Activated T-cell treated with anti-CD3 and anti-CD28 coated beads for 1 hour (primary cell): ENCODE results near the gene PSMA5.
"Not testable (repeated sequence)": the region's sequence is repeated elsewhere in the genome, so short reads cannot be mapped to it uniquely, and the experiment has no call there.

Source experiments
- DNase-seq: peaks from one replicate; pipeline ENCODE4 v3.0.0-alpha.2; 2020; ENCODE audit warnings: low read depth

Gene PSMA5

DNA sequence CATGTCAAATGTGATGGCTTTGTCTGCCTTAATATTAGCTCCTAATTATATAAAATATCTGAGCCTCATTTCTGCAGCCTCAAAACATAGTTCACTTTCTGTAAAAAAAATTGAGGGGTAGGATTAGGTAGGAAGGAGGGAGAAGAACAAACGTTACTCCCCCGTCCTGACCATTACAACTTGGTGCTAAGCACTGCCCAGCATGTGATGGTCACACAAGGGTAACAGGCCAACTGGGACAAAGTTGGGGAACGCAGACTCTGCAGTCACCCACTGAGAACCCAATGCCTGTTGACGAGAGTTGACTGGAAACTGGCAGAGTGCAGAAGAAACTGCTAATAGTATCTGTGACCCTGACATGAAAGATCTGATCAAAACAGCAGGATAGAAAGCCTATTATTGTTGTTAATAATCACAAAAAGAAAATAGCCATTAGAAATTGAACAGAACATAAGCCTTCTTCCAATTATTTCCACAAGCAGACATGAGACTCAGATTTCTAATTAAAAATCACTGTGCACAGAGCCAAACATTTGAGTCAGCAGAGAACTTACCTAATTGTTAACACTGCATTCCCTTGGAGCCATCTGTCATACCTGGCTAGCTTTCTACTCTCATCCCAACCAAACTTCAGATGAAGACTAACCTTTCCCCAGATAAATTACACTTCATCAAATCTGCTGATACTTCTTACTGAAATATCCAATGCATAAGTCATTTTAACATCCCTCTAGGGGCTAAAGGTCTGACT, 34.0 kb downstream of the PSMA5 start:
- no peak for DNase-seq

DNA sequence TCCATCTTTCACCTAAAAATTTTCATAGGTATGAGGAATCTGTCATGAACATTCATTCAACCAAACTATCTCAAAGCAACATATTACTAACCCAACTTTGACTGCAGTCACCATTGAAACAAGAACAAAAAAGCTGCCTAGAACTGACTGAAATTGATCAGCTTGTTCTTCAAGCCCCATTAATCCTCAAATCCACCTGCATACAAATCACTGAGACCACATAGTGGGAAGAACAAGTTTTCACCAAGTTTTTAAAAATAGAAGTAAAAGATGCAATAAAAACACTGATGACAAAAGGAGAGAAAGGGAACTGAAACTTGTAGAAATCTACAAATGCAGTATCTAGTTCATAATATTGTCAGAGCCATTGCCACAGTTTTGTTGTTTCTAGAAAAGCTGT, 34.6 kb downstream of the PSMA5 start:
- no peak for DNase-seq

DNA sequence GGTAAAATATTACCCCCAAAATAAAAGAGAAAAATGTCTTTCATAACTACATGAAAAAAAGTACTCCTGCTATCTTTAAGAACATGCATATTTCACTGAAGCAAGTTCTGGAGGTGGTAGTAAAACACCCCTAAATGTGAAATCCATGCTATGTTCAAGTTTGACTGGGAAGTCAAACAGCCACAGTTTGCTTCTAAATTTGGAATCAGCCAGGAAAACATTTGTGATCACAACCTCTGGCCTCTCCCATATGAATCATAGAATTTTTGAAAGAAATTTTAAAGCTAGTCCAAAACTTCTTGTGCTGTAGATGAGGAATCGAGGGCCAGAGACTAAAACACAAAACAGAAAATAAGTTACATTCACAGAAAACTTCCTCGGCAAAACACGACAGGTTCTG, 35.1 kb downstream of the PSMA5 start:
- DNase-seq, result no peak

DNA sequence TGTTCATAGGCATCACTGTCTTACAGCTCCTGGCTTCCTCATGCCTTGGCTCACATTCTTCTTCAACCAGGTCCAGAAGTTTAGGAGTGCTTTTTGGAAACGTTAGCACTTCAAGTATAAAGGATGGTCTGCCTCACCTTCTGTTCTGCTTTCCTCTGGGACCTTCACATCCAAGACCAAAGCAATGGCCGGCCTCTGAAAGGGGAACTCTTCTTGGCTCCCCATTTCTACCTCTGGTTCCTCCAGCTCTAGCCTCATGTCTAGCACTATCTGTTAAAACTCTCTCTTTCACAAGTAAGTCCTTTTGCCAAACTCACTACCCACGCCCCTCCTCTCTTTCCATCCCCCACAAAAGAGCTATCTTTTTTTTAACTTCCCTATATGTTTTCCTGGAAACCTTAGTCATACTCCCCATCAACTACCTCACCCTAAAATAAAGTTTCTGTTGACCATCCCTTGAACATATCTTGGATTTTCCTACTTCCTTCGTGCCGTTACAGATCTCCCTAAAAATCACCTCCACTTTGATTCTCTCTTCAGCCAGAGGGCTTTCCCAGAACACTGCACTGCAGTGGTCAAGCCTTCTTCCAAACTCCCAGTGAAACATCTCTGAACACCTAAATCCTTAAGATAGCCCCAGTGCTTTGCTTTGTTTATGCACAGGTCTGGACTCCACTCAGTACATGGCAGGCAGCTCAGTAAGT, 36.5 kb downstream of the PSMA5 start:
- no peak for DNase-seq

DNA sequence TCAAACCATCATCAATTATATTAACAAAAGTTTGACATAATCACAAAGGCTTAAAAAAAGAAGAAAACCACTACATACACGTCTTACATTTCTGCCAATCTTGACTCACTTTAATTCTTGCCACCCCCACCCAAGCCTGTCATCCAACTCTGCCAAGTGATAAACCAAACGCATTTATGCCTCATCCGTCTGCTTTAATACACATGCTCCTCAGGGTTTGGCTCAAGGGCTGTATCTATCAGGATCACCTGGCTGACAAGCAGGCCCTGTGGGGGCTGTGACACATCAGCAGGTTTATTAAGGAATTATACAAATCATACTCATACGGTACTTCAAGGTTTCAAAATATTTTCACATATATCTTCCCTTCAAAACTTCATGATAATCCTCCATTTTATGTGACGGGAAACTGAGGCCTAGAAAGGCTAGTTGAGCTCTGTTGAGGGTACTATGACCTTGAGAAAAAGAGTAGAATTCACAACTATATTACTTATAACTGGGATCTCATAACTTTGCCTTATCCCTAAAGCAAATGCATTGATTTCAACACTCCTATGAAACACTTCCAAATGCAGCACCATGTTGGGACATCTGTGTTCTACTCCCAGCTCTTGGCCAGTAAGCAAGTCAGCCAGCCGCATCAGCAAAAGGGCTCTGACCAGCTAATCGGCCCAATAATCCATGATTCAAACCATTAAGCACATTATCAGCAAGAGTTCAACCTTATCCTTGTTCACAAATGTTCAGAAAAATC, 37.2 kb downstream of the PSMA5 start:
- DNase-seq, result no peak

DNA sequence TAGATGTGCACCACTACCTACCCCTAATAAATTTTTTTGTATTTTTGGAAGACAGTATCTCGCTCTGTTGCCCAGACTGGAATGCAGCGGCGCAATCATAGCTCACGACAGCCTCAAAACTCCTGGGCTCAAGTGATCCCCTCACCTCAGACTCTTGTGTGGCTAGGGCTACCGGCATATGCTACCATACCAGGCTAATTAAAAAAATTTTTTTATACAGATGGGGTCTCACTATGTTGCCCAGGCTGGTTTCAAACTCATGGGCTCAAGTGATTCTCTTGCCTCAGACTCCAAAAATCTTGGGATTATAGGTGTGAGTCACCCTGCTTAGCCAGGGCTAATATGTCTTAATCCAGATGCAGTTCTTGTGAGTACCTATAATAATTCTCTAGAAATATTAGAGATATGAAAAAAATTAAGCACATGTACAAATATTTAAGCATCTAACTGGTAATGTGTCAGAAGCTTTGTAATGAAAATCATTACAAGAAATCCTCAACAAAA, 38.0 kb downstream of the PSMA5 start:
- DNase-seq, result no peak

DNA sequence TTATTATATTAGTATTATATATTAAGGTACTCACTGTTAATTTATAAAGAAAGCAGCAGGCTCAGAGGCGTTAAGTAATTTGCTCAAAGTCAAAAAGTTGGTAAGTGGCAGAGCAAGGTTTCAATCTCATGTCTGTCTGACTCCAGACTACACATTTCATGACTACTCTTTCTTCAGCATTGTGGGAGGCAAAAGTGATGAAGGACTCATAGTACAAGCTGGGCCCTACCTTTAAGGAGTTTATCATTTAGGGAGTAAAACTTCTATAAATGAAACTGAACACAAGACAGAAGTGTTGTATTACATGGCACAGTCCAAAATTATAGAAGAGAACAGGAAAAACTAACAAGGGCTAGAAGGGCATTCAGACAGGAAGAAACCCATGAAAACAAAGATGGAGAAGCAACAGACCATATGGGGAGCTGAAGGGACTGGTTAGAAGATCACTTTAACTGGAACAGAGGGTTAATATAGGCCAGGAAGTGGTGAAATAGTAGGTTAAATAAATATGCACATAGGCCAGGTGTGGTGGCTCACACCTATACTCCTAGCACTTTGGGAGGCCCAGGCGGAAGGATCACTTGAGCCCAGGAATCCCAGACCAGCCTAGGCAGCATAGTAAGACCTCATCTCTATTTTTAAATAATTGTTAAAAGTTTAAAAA, 40.1 kb downstream of the PSMA5 start:
- no peak for DNase-seq

DNA sequence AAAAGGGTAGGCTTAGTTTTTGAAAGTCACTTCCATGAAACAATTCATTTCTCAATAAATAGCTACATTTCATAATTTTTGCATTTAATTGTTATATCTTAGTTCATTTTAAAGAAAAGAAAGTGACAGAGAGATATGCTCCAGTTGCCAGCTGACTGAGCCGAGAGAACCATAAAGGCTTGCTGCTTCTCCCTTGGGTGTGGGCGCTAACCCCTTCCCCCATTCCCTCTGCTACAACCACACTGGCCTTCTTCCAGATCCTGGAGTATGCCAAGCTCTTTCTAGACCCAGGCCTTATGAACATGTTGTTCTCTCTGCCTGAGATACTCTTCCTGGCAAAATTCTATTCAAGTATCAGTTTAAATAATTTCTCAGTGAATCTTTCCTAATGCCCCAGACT, 40.8 kb downstream of the PSMA5 start:
- DNase-seq, result no peak

DNA sequence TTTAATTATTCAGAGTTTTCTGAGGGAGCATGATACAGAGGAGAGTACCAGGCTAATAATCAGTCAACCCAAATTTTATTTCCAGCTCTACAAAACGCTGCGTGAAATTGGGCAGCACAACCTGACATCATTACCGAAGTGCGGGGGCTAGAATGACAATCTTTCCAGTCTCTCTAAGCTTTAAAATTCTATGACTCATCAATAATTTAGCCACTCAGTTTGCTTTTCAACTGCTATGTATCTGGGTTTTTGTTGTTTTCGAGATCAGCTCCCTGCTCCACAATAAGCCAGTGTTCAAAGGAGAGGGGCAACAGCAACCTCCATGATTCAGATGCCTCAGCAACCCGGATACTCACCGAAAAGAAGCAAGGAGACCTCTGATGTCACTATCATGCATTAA, 42.4 kb downstream of the PSMA5 start:
- DNase-seq, result no peak

DNA sequence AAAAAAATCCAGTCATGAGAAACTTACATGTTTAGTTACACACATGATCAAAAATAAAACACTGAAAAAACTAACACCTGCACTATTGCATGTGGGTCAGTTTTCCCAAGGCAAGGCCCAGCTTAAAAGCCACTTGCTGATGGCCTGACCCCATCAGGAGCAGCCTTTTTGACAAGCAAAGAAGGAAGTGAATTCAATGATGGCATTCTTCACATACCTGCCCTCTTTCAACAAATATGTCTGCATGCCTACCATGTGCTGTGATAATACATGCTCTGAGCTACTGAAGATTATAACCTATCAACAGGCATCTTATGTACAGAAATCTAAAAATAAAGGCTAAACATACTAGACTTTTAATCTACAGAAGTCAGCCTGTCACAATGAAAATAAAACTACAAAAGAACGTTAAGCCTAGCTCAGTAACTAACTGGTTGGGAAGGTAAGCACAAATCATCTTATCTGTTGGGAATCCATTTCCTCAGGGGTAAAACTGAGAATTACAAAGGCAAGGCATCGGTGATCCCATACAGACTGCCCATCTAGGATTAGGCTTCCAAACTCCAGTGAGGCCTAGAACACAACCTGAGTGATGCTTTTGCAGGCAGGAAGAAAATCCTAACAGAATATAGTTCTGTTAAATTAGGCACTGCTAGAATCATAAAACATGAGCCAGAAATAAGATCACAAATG, 43.0 kb downstream of the PSMA5 start:
- DNase-seq, result no peak

DNA sequence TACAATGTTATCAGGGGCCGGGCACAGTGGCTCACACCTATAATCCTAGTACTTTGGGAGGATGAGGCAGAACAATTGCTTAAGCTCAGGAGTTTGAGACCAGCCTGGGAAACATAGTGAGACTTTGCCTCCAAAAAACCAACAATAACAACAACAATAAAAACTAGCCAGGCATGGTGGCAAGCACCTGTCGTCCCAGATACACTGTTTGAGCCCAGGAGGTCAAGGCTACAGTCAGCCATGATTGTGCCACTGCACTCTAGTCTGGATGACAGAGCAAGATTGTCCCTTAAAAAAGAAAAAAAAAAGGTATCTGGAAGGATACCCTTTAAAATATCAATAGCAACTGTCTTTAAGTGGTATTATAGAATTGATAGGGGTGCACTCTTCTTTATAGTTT, 44.7 kb downstream of the PSMA5 start:
- no peak for DNase-seq

DNA sequence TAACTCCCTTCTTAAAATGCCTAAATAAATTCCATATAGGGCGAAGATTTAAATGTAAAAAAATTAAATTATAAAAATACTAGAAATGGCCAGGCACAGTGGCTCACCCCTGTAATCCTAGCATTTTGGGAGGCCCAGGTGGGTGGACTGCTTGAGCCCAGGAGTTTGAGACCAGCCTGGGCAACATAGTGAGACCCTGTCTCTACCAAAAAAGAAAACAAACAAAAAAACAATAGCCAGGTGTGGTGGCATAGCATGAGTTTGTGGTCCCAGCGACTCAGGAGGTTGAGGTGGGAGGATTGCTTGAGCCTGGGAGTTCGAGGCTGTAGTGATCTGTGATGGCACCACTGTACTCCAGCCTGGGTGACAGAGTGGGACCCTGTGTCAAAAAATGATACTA, 46.3 kb downstream of the PSMA5 start:
- DNase-seq, result no peak

DNA sequence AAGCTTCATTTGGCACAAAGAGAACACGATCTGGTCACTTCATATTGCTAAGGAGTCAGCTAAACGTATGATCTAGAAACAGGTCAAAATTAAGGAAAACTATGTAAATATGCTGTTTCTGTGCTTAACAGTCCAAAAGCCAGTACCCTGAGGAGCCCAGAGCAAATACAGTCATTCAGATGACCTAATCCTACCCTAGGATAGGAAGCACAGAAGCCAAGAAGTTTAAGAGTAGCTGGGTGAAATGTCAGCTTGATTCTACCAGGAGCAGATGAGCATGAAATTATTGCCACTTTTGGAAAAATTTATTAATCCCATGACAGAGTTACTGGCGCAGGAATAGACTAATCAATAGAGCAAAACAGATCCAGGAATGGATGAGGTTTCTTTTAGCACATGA, 46.8 kb downstream of the PSMA5 start:
- no peak for DNase-seq

DNA sequence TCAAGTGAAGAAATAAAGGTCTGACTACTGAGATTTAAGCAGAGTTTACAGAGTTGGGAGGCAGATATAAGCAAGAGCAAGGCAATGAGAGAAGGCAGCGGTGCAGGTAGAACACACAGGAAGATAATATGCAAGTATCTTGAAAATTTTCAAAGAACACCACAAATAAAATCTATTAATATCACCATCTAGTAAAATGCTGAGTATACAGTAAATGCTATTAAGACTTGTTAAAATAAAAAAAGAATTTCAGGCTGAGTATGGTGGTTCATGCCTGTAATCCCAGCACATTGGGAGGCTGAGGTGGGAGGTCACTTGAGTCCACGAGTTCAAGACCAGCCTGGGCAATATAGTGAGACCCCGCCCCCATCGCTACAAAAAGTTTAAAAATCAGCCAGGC, 48.5 kb downstream of the PSMA5 start:
- no peak for DNase-seq

DNA sequence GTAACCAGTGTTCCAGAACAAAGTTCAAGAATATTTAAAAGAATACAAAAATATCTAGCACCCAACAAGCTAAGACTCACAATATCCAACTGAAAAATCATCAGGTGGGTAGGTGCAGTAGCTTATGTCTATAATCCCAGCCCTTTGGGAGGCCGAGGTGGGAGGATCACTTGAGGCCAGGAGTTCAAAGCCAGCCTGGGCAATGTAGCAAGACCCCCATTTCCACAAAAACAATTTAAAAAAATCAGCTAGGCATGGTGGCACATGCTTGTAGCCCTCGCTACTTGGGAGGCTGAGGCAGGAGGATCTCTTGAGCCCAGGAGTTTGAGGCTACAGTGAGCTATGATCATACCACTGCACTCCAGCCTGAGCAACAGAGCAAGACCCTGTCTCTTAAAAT, 52.6 kb downstream of the PSMA5 start:
- not testable (repeated sequence) for DNase-seq

DNA sequence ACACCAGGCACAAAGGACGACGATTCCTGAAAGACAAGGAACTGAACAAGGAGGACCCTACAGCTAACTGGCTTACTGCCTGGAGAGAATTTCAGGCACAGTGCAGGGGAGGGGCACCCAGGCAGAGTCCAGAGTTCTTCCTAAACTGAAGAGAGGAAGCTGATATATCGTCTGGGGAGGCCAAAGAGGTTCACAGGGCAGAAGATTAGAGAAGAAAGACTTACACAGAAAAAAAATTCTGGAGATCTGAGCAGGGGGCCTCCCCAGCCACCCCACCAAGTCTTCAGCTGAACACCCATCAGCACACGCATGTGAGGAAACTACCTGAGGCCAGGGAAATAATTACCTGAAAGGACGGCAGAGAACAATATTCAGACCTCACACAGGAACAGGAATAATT, 53.1 kb downstream of the PSMA5 start:
- no peak for DNase-seq

DNA sequence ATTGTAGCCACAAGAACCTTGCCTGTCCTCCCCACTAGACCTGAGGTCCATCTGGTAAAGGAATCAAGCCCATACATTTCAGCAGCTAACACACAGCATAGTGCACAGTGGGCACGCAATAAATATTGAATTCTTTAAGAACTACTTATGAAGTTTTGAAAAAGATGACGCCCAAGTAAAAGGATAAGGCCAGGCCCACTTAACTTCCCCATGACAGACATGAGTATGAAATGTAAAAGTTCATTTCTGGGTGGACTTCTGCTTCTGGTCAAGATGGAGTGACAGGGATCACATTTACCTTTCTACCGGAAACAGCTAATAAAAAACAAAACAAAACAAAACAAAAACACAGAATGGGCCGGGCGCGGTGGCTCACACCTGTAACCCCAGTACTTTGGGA, 54.0 kb downstream of the PSMA5 start:
- DNase-seq, result no peak

DNA sequence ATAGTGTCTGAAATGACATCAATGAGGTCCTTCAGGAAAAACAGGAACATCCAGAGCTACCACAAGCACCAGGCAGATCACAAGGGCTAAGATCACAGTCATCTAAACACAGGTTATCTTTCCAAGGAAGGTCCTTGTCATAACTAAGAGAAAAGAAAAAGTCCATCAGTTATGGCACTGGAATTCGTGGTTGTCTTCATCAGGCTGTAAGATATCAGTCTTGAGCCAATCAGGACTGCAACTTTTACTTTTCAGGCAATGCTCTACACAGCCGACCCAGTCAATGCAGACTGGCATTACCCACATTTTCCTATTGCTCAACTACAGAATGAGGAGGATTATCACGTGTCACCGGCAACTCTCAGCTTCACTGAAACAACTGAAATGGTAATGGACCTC, 54.9 kb downstream of the PSMA5 start:
- DNase-seq, result no peak

DNA sequence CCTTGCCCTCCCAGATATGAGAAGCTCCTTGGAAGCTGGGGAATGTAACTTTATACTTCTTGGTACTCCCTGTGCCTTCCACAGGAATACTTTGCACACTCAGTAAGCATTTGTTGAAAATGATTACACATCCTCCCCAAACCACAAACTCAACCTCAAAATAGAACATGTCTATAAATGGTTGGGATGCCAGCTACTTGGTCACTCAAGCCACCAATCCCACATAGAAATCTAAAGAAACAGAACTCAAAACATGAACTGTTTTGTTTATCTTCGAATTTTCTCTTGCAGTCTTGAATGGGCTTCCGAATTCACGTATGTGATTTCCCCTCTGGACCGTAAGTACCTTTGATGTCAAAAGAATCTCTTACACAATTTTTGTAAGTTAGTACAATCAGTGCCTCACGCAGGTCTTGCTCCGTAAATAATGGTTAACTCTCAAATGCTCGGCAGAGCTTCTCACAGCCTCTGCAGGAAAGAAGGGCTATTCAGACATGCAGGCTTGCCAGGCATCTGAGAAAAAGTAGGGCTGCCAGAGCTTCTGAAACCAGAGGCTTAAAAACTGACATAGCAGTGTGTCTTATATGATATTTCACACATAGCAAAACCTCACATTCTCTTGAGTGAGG, 55.4 kb downstream of the PSMA5 start:
- DNase-seq, result no peak

DNA sequence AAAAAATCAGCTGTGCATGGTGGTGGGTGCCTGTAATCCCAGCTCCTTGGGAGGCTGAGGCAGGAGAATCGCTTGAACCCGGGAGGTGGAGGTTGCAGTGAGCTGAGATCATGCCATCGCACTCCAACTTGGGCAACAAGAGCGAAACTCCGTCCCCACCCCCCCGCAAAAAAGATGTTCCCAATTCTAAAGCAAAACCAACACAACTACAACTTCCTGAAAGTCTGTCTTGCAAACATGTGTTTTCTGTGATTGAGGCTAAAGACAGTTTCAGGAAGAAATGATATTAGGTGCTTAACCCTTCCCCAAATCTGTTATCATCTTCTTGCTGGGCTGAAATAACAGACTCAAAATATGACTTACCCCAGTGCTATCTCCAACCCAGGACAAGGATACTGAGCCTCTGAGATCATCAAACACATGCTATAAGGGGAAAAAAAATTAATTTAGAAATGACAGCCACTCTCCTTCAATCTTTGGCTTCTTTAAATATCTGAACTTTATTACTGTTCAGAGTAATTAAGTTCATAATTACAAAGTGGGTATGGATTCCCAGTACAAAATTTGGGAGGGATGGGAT, 57.0 kb downstream of the PSMA5 start:
- DNase-seq, result no peak

DNA sequence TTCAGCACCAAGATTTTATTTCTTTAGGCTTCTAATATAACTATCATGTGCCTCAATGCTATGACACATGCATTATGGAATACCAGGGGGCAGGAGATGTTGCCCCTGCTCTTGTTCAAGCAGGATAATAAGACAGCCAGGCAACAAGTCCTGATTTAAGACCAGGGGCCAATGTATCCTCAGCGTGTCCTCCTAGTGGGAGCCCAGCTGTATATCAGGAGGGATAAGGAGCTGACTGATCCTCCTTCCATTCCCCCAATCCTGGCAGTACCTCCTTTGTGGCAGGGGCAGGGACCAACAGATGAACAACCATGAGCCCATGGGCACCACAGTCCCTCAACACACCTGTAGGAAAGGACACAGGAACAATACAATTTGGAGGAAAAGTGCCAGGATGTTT, 57.8 kb downstream of the PSMA5 start:
- DNase-seq, result no peak
